ENCODE data around the gene SAMD11. TPM values are rescaled to one million over a fixed set of nuclear protein-coding genes. Genes with fewer than 3 reads are reported as not detected.

The SAMD11 gene
- total RNA-seq, 1 donor from 2014 or later = 19.5 TPM

- peak; percentile 96 for DNase-seq (ENCODE audit: extremely low spot score, unreplicated experiment)
- peak overlapping the region; percentile 64 for H3K27ac Mint-ChIP-seq (ENCODE audit: unreplicated experiment)
- H3K4me3 Mint-ChIP-seq (ENCODE audit: unreplicated experiment) = peak overlapping the region; percentile 71
- peaks cover 25% of the 10 kb centered on the region for H3K4me1 Mint-ChIP-seq (ENCODE audit: unreplicated experiment)
- H3K36me3 Mint-ChIP-seq (ENCODE audit: unreplicated experiment) = no peaks in the 10 kb centered on the region
- TF ChIP-seq CTCF (IDR thresholded peaks at IDR 0.05) = peak; percentile 93
- H3K9me3 Mint-ChIP-seq (ENCODE audit: unreplicated experiment) = no peaks in the 10 kb centered on the region
- H3K27me3 Mint-ChIP-seq (ENCODE audit: unreplicated experiment) = peaks cover 11% of the 10 kb centered on the region
These were observed 19.3 kb upstream of the SAMD11 start for GRCh38 chr1:904310-904950.

- Mint-ChIP-seq H3K9me3 (ENCODE audit: unreplicated experiment) (no peaks in the 10 kb centered on the region), H3K4me1 (ENCODE audit: unreplicated experiment) (peaks cover 25% of the 10 kb centered on the region), H3K27me3 (ENCODE audit: unreplicated experiment) (peaks cover 11% of the 10 kb centered on the region), H3K4me3 (ENCODE audit: unreplicated experiment) (peak overlapping the region; percentile 72), H3K36me3 (ENCODE audit: unreplicated experiment) (no peaks in the 10 kb centered on the region), H3K27ac (ENCODE audit: unreplicated experiment) (peak overlapping the region; percentile 68)
- peak; percentile 88 for DNase-seq (ENCODE audit: extremely low spot score, unreplicated experiment)
- TF ChIP-seq CTCF (IDR thresholded peaks at IDR 0.05) = no peak
These were observed 18.5 kb upstream of the SAMD11 start for GRCh38 chr1:905071-905749.

GRCh38 chr1:905811-906599 is 17.7 kb upstream of the SAMD11 start:
- Mint-ChIP-seq H3K9me3 (ENCODE audit: unreplicated experiment) (no peaks in the 10 kb centered on the region), H3K27ac (ENCODE audit: unreplicated experiment) (peak overlapping the region; percentile 68), H3K4me3 (ENCODE audit: unreplicated experiment) (peak overlapping the region; percentile 72), H3K27me3 (ENCODE audit: unreplicated experiment) (peaks cover 3% of the 10 kb centered on the region), H3K36me3 (ENCODE audit: unreplicated experiment) (no peaks in the 10 kb centered on the region), H3K4me1 (ENCODE audit: unreplicated experiment) (peaks cover 25% of the 10 kb centered on the region)
- TF ChIP-seq CTCF (IDR thresholded peaks at IDR 0.05) = no peak
- no peak for DNase-seq (ENCODE audit: extremely low spot score, unreplicated experiment)

- H3K36me3 Mint-ChIP-seq (ENCODE audit: unreplicated experiment) = no peaks in the 10 kb centered on the region
- H3K4me1 Mint-ChIP-seq (ENCODE audit: unreplicated experiment) = peaks cover 25% of the 10 kb centered on the region
- no peaks in the 10 kb centered on the region for H3K9me3 Mint-ChIP-seq (ENCODE audit: unreplicated experiment)
- no peak for DNase-seq (ENCODE audit: extremely low spot score, unreplicated experiment)
- TF ChIP-seq CTCF (IDR thresholded peaks at IDR 0.05) = no peak
- H3K4me3 Mint-ChIP-seq (ENCODE audit: unreplicated experiment) = peak overlapping the region; percentile 26
- no peaks in the 10 kb centered on the region for H3K27me3 Mint-ChIP-seq (ENCODE audit: unreplicated experiment)
- H3K27ac Mint-ChIP-seq (ENCODE audit: unreplicated experiment) = peak overlapping the region; percentile 34
These were observed 16.9 kb upstream of the SAMD11 start for GRCh38 chr1:906600-907420.

All from osteocyte (in vitro differentiated cells).